ENCODE data around the gene GATD1. TPM values are rescaled to one million over a fixed set of nuclear protein-coding genes. Genes with fewer than 3 reads are reported as not detected.

GATD1 gene
- total and polyA plus RNA-seq, 4 donors: 22.1 to 63.1 (median 39.1) TPM

DNA sequence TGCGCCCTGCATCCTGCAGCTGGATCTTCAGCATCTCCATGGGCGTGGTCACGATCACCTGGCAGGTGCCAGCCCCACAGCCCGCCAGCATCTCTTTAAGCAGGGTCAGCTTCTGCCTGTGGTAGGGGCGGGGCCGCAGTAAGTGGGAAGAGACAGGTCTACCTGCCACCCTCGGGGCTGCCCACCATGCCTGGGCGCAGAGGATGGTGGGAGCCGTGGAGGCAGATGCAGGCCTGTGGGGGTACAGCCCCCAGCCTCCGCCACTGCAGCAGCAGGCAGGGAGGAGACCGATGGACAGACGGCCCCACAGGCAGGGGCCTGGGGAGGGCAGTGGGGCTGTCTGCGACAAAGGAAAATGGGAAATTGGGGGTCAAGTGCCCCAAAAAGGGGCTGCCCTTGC lies 15.6 kb upstream of the GATD1 start:
- no peak for DNase-seq
- peaks cover 0 to 22% (median 15%) of the 10 kb centered on the region in 5 donors for H3K4me1 ChIP-seq (ENCODE audit: control insufficient read depth in 5 of 5, insufficient read depth in 5 of 5, low read length in 5 of 5)

DNA sequence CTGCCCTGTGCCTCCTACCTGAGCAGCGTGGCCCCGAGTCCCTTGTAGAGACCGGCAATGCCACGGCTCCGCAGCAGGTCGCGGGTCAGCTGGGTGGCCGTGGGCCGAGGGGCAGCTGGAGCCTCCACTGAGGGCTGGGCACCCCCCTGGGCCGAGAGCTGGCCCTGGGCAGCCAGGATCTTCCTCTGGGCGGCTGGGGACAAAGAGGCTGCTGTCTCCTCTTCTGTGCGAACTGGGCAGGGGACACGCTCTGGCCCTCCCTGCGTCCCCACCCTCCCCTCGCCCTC lies 15.2 kb upstream of the GATD1 start:
- peaks cover 0 to 28% (median 7%) of the 10 kb centered on the region in 4 donors for H3K36me3 ChIP-seq (ENCODE audit: control insufficient read depth in 4 of 4, insufficient read depth in 4 of 4, low read length in 4 of 4)
- ATAC-seq (ENCODE audit: insufficient read depth, low FRiP score): no peak
- WGBS, 2 donors: 96 to 98% methylated on average over 12 to 15 of the region's 15 CpGs
- H3K27ac ChIP-seq (ENCODE audit: low read depth in 1 of 2, low read length in 1 of 2): no peak overlapping the region
- H3K27me3 ChIP-seq (ENCODE audit: control insufficient read depth in 3 of 3, insufficient read depth in 3 of 3, low read length in 2 of 3): no peaks in the 10 kb centered on the region
- H3K4me1 ChIP-seq (ENCODE audit: control insufficient read depth in 5 of 5, insufficient read depth in 5 of 5, low read length in 5 of 5): peaks cover 0 to 22% (median 15%) of the 10 kb centered on the region in 5 donors
- TF ChIP-seq, protein P1, sequence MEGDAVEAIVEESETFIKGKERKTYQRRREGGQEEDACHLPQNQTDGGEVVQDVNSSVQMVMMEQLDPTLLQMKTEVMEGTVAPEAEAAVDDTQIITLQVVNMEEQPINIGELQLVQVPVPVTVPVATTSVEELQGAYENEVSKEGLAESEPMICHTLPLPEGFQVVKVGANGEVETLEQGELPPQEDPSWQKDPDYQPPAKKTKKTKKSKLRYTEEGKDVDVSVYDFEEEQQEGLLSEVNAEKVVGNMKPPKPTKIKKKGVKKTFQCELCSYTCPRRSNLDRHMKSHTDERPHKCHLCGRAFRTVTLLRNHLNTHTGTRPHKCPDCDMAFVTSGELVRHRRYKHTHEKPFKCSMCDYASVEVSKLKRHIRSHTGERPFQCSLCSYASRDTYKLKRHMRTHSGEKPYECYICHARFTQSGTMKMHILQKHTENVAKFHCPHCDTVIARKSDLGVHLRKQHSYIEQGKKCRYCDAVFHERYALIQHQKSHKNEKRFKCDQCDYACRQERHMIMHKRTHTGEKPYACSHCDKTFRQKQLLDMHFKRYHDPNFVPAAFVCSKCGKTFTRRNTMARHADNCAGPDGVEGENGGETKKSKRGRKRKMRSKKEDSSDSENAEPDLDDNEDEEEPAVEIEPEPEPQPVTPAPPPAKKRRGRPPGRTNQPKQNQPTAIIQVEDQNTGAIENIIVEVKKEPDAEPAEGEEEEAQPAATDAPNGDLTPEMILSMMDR (IDR thresholded peaks at IDR 0.05; ENCODE audit: control extremely low read depth, extremely low read depth): no peak
- no peak overlapping the region for H3K9ac ChIP-seq (ENCODE audit: insufficient read depth in 1 of 2, low read length in 2 of 2)
- DNase-seq: no peak
- no peak overlapping the region for H3K4me3 ChIP-seq
- H3K9me3 ChIP-seq (ENCODE audit: control insufficient read depth in 4 of 4, insufficient read depth in 3 of 4, low read length in 3 of 4): no peaks in the 10 kb centered on the region

More for the DNA sequence above, 15.6 kb upstream of the GATD1 start:
- Histone ChIP-seq H3K4me3 (no peak overlapping the region), H3K27ac (ENCODE audit: low read depth in 1 of 2, low read length in 1 of 2) (no peak overlapping the region), H3K27me3 (ENCODE audit: control insufficient read depth in 3 of 3, insufficient read depth in 3 of 3, low read length in 2 of 3) (no peaks in the 10 kb centered on the region), H3K9me3 (ENCODE audit: control insufficient read depth in 4 of 4, insufficient read depth in 3 of 4, low read length in 3 of 4) (no peaks in the 10 kb centered on the region), H3K9ac (ENCODE audit: insufficient read depth in 1 of 2, low read length in 2 of 2) (no peak overlapping the region), H3K36me3 (ENCODE audit: control insufficient read depth in 4 of 4, insufficient read depth in 4 of 4, low read length in 4 of 4) (peaks cover 0 to 28% (median 7%) of the 10 kb centered on the region in 4 donors)
- TF ChIP-seq, protein P1 (IDR thresholded peaks at IDR 0.05; ENCODE audit: control extremely low read depth, extremely low read depth): no peak
- ATAC-seq (ENCODE audit: insufficient read depth, low FRiP score): no peak
- 95% methylated on average over 13 of the region's 13 CpGs for WGBS, 2 donors

DNA sequence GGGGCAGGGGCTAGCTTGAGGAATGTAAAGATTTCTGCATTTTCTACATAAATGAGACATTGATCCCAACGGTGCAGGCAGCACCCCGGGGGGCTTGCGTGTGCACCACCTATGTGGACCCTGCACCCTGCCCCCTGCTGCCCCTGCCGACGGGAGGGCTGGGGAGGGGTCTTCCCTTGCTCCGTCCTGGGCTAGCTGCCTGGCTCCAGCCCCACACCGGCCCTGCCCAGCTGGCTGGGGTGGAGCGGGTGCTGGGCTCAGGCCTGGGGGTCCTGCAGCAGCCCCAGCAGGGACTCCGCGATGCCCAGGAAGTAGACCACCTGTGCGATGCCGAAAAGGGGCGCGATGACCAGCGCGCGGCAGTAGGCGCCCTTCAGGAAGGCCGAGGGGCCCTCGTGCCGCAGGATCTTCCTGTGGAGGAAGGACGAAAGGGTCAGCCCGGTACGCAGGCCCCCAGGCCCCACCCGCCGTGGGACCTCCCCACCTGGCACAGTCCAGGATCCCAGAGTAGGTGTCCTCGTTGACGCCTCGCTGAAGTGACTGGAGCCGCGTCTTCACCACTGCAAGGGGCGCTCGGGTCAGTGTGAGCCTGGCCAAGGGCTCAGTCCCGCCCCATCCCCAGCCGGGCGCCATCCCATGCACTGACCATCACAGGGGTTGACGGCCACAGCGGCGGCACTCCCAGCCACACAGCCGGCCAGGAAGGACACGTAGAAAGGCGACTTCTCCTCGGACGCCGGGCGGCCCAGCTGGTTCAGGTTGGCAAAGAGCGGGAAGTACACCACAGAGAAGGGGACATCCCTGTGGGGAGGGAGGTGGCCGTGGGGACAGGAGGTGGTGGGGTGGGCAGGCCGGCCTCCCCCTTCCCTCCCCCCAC lies 14.6 kb upstream of the GATD1 start:
- peaks cover 0 to 28% (median 7%) of the 10 kb centered on the region in 4 donors for H3K36me3 ChIP-seq (ENCODE audit: control insufficient read depth in 4 of 4, insufficient read depth in 4 of 4, low read length in 4 of 4)
- no peak overlapping the region for H3K27ac ChIP-seq (ENCODE audit: low read depth in 1 of 2, low read length in 1 of 2)
- no peaks in the 10 kb centered on the region for H3K9me3 ChIP-seq (ENCODE audit: control insufficient read depth in 4 of 4, insufficient read depth in 3 of 4, low read length in 3 of 4)
- 94% methylated on average over 46 to 49 of the region's 49 CpGs for WGBS, 2 donors
- no peak overlapping the region for H3K9ac ChIP-seq (ENCODE audit: insufficient read depth in 1 of 2, low read length in 2 of 2)
- TF ChIP-seq, protein P1 (IDR thresholded peaks at IDR 0.05; ENCODE audit: control extremely low read depth, extremely low read depth): no peak
- no peaks in the 10 kb centered on the region for H3K27me3 ChIP-seq (ENCODE audit: control insufficient read depth in 3 of 3, insufficient read depth in 3 of 3, low read length in 2 of 3)
- ATAC-seq (ENCODE audit: insufficient read depth, low FRiP score) (no peak), DNase-seq (no peak)
- no peak overlapping the region for H3K4me3 ChIP-seq
- peaks cover 0 to 19% (median 10%) of the 10 kb centered on the region in 5 donors for H3K4me1 ChIP-seq (ENCODE audit: control insufficient read depth in 5 of 5, insufficient read depth in 5 of 5, low read length in 5 of 5)

Measured in lung (tissue), 12 donors.